A673 (cell line): ENCODE measurements around the gene CHIC1. TPM values are rescaled to one million over a fixed set of nuclear protein-coding genes. Genes with fewer than 3 reads are reported as not detected.
A peak's percentile ranks its signal among the peaks of the same experiment; 100 is the strongest.
"Not testable (repeated sequence)": the region's sequence is repeated elsewhere in the genome, so short reads cannot be mapped to it uniquely, and the experiment has no call there.

ENCODE experiments used
- Bru-seq: library from RNA; stranded (reverse); fragments of 400-500 nt; gene quantifications from one replicate; lab custom pipeline; 2021; lab: Mats Ljungman, UMichigan
- BruChase-seq, 2 experiments: library from RNA; stranded (reverse); fragments of 400-500 nt; gene quantifications; one replicate each; lab custom pipeline; 2021; lab: Mats Ljungman, UMichigan
- BruUV-seq: library from RNA; stranded (reverse); fragments of 400-500 nt; replicated peaks from 2 replicates; lab custom pipeline; 2021; lab: Mats Ljungman, UMichigan
- CTCF ChIA-PET: fragments of 300-600 bp; sonication (Branson Sonifier 250); formaldehyde crosslinking; loops from one replicate; lab custom pipeline; 2022; ENCODE audit warnings: antibody characterized with exemption; lab: Charles Lee
- POLR2A ChIA-PET: fragments of 300-600 bp; sonication (Branson Sonifier 250); formaldehyde crosslinking; loops from one replicate; lab custom pipeline; 2022; ENCODE audit warnings: antibody characterized with exemption; ENCODE audit not compliant: low non-redundant PET; lab: Charles Lee
- DNase-seq: peaks from one replicate; pipeline ENCODE4 v3.0.0-alpha.2; 2015; ENCODE audit warnings: low spot score
- H3K27ac ChIP-seq: fragments of 200-600 bp; sonication (generic); 2 replicates; pipeline ENCODE4 v1.5.1; 2016; ENCODE audit warnings: mixed run types, low read depth, mild to moderate bottlenecking, mixed read lengths, antibody characterized with exemption, low read length; ENCODE audit not compliant: poor library complexity, severe bottlenecking
- H3K27me3 ChIP-seq: fragments of 200-600 bp; sonication (generic); replicated peaks from 2 replicates; pipeline ENCODE4 v1.6.1; 2017; ENCODE audit warnings: mixed run types, low read depth, mild to moderate bottlenecking, mixed read lengths, antibody characterized with exemption, low read length; ENCODE audit not compliant: insufficient read depth, poor library complexity
- H3K36me3 ChIP-seq: fragments of 200-600 bp; sonication (generic); 2 replicates; pipeline ENCODE4 v1.6.1; 2016; ENCODE audit warnings: mixed run types, mild to moderate bottlenecking, mixed read lengths, antibody characterized with exemption, low read length; ENCODE audit not compliant: insufficient read depth, poor library complexity, severe bottlenecking
- H3K4me1 ChIP-seq: fragments of 200-600 bp; sonication (generic); 2 replicates; pipeline ENCODE4 v1.6.1; 2017; ENCODE audit warnings: mixed run types, mild to moderate bottlenecking, mixed read lengths, antibody characterized with exemption, low read length; ENCODE audit not compliant: insufficient read depth, poor library complexity, severe bottlenecking
- H3K4me3 ChIP-seq: fragments of 200-600 bp; sonication (generic); 2 replicates; pipeline ENCODE4 v1.5.1; 2016; ENCODE audit warnings: low read depth, mixed run types, mild to moderate bottlenecking, mixed read lengths, low read length; ENCODE audit not compliant: poor library complexity, severe bottlenecking
- H3K9me3 ChIP-seq: fragments of 200-600 bp; sonication (generic); 2 replicates; pipeline ENCODE4 v1.6.1; 2016; ENCODE audit warnings: mixed run types, low read depth, mild to moderate bottlenecking, mixed read lengths, antibody characterized with exemption, low read length; ENCODE audit not compliant: poor library complexity, severe bottlenecking
- CTCF ChIP-seq: fragments of 300-800, 200-600 bp; sonication (generic); conservative IDR thresholded peaks from 2 replicates; pipeline ENCODE4 v1.5.1; 2017; ENCODE audit warnings: low read depth, mild to moderate bottlenecking, antibody characterized with exemption, low read length, moderate library complexity, mixed read lengths
- EZH2 ChIP-seq: fragments of 200-600 bp; sonication (generic); IDR thresholded peaks from 2 replicates; pipeline ENCODE4 v1.6.1; 2017; ENCODE audit warnings: borderline replicate concordance, low read depth, mild to moderate bottlenecking, mixed read lengths, antibody characterized with exemption, low read length; ENCODE audit not compliant: poor library complexity, severe bottlenecking
- intact Hi-C: fragments of 100-400 bp; cut with micrococcal nuclease; formaldehyde crosslinking; loops from one replicate; pipeline ENCODE4 v1.10.0; 2022; ENCODE audit not compliant: unreplicated experiment
- long read RNA-seq: library from polyadenylated mRNA; stranded (forward); transcript quantifications from one replicate; pipeline ENCODE4 v2.0.0, GENCODE V29; 2022
- total RNA-seq: library from RNA; stranded (reverse); gene quantifications from 2 replicates; pipeline ENCODE4 v1.2.3, GENCODE V29; 2021

The CHIC1 gene
- 4.7 and 5.2 TPM in 2 replicates for total RNA-seq
- Bru-seq, nascent RNA = percentile 70 among the genes with signal in this experiment
- percentile 73 among the genes with signal in this experiment for BruChase-seq, experiment 1, labeled RNA remaining after a 2-hour chase
- percentile 56 among the genes with signal in this experiment for BruChase-seq, experiment 2, labeled RNA remaining after a 6-hour chase
- long read RNA-seq = 0 reads

GRCh38 chrX:73562984-73563737 is at the start of gene CHIC1:
Gene CHIC1, plus strand, starts transcription at chrX:73563197. Its CDS starts 88 bp downstream, at chrX:73563285.
- Histone ChIP-seq H3K9me3 (no peaks in the 10 kb centered on the region), H3K27me3 (no peaks in the 10 kb centered on the region), H3K36me3 (no peaks in the 10 kb centered on the region), H3K27ac (peak within 1 kb of the TSS; percentile 52), H3K4me1 (no peaks in the 10 kb centered on the region), H3K4me3 (peak within 1 kb of the TSS; percentile 55)
- no TSS peak for BruUV-seq
- intact Hi-C loops = no loop called here
- peak; percentile 79 for DNase-seq
- POLR2A ChIA-PET = interaction anchor here (0.6 kb wide), 1 partner anchor 19 kb away, joined by 3 read pairs; no protein-coding TSS in a partner anchor
- CTCF ChIA-PET = no interaction called here
- TF ChIP-seq EZH2 = no peak
- no peak for TF ChIP-seq CTCF

DNA sequence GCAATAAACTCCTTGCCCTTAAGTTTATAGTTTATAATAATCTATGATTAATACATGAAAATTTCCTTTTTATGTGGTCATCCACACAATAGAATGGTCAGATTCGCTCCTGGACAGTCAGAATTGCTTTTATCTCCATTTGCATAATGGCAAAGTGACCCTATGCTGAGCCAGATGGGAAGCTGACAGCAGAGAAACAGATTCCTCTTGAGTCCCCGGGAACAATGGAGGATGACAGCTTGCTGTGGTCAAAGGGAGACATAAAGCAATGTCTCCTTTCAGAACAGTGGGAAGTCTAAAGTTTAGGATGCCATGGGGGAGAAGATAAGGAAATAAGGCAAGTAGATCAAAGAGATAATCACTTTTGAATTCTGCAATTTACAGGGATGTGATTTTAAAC is 40.2 kb upstream of the CHIC1 start:
- H3K27ac ChIP-seq, POLR2A ChIA-PET, CTCF ChIA-PET, DNase-seq, H3K27me3 ChIP-seq, H3K4me3 ChIP-seq, BruUV-seq, H3K9me3 ChIP-seq, intact Hi-C loops, H3K4me1 ChIP-seq, H3K36me3 ChIP-seq: not testable (repeated sequence)

- no peaks in the 10 kb centered on the region for H3K27me3 ChIP-seq
- no peaks in the 10 kb centered on the region for H3K4me1 ChIP-seq
- no peak for DNase-seq
- ChIA-PET CTCF (no interaction called here), POLR2A (no interaction called here)
- H3K9me3 ChIP-seq = peaks cover 3% of the 10 kb centered on the region
- intact Hi-C loops = no loop called here
- BruUV-seq = no TSS peak
- H3K27ac ChIP-seq = no peak overlapping the region
- H3K36me3 ChIP-seq = no peaks in the 10 kb centered on the region
- H3K4me3 ChIP-seq = no peak overlapping the region
- TF ChIP-seq EZH2 = no peak
- no peak for TF ChIP-seq CTCF
Observed at GRCh38 chrX:73524906-73525305, 38.1 kb upstream of the CHIC1 start.
